ENCODE measurements around the gene TCEAL1.

DNA sequence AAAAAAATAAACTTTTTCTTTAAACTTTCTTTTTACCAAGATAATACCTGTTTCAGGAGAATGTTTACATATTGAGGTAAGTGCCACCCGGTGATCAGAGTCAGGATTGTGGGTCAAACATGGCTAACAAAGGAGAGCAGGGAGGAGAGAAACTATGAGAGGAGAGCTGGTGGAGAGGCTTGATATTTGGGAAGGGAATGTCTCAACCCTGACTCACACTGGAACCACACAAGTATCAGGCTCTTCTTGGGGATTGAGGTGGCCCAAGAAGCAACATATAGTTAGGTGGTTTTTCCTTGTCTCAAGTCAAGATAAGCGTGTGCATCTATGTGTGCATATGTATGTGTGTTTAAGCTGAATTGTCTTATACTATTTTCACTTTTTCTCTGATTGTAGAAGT lies 6.7 kb downstream of the TCEAL1 start:
- TF ChIP-seq, protein P1, sequence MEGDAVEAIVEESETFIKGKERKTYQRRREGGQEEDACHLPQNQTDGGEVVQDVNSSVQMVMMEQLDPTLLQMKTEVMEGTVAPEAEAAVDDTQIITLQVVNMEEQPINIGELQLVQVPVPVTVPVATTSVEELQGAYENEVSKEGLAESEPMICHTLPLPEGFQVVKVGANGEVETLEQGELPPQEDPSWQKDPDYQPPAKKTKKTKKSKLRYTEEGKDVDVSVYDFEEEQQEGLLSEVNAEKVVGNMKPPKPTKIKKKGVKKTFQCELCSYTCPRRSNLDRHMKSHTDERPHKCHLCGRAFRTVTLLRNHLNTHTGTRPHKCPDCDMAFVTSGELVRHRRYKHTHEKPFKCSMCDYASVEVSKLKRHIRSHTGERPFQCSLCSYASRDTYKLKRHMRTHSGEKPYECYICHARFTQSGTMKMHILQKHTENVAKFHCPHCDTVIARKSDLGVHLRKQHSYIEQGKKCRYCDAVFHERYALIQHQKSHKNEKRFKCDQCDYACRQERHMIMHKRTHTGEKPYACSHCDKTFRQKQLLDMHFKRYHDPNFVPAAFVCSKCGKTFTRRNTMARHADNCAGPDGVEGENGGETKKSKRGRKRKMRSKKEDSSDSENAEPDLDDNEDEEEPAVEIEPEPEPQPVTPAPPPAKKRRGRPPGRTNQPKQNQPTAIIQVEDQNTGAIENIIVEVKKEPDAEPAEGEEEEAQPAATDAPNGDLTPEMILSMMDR (IDR thresholded peaks at IDR 0.05; ENCODE audit: low read length), result no peak
- TF ChIP-seq EZH2 (IDR thresholded peaks at IDR 0.05; ENCODE audit: borderline replicate concordance, low read length), result no peak

Data from OCI-LY1 (cell line).